HG02642 (cell line): ENCODE results near the gene ASPSCR1.
"Not testable (repeated sequence)": the region's sequence is repeated elsewhere in the genome, so short reads cannot be mapped to it uniquely, and the experiment has no call there.

Source experiments
- ATAC-seq: cut with Tn5 transposase; IDR thresholded peaks from one replicate; pipeline ENCODE4 v1.9.1; 2021; ENCODE audit warnings: mild to moderate bottlenecking; ENCODE audit not compliant: unreplicated experiment, poor library complexity

Gene ASPSCR1

GRCh38 chr17:81980122-81980521 lies 2.7 kb downstream of the ASPSCR1 start:
- ATAC-seq: no peak

DNA sequence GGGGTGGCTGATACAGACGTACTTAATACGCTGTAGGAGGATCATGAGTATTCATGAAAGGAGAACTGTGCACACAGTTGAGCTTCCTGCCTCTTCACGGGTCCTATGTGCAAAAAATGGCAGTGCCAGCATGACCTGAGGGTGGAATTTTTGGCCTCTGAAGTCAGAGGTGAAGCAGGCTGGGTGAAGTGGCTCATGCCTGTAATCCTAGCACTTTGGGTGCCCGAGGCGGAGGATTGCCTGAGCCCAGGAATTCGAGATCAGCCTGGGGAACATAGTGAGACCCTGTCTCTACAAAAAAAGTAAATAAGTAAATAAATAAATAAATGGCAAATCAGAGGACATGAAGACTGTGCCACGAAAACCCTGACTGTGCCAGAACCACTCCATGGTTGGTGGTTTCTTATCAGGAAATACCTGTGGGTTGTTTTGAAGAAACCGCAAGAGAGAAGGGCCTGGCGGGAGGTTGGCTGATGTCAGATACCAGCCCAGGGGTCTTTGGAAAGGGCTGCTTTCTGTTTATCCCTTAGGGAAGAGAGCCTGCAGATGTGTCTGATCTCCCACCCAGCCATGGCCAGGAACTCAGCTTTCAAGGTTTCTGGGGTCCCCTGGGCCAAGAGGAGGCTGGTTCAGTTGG lies 3.4 kb downstream of the ASPSCR1 start:
- ATAC-seq: no peak

DNA sequence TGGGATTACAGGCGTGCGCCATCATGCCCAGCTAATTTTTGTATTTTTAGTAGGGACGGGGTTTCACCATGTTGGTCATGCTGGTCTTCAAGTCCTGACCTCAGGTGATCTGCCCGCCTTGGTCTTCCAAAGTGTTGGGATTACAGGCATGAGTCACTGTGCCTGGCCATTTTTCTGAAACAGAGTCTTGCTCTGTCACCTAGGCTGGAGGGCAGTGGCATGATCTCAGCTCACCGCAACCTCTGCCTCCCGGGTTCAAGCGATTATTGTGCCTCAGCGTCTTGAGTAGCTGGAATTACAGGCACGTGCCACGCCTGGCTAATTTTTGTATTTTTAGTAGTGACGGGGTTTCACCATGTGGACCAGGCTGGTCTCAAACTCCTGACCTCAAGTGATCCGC lies 4.1 kb downstream of the ASPSCR1 start:
- ATAC-seq: not testable (repeated sequence)

DNA sequence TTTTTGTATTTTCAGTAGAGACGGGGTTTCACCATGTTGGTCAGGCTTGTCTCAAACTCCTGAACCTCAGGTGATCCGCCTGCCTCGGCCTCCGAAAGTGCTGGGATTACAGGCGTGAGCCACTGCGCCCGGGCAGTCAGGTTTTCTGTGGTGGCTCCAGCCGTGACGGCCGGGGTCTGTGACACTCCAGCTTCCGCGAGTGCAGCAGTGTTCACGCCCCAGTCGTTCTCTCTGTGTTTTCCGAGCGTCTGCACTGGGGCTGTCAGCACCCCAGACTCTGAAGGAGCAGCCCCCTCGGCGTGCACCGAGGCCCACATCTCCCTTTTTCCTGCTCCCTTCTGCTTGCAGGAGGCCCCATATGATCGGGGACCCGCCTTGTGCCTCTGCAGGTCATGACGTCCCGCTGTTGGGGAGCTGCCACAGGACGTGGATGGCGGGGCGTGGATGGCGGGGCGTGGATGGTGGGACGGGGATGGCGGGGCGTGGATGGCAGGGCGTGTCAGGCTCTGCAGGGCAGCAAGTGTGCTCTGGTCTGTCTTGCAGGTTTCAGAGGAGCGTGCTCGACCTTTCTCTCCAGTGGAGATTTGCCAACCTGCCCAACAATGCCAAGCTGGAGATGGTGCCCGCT lies 5.7 kb downstream of the ASPSCR1 start:
- no peak for ATAC-seq

DNA sequence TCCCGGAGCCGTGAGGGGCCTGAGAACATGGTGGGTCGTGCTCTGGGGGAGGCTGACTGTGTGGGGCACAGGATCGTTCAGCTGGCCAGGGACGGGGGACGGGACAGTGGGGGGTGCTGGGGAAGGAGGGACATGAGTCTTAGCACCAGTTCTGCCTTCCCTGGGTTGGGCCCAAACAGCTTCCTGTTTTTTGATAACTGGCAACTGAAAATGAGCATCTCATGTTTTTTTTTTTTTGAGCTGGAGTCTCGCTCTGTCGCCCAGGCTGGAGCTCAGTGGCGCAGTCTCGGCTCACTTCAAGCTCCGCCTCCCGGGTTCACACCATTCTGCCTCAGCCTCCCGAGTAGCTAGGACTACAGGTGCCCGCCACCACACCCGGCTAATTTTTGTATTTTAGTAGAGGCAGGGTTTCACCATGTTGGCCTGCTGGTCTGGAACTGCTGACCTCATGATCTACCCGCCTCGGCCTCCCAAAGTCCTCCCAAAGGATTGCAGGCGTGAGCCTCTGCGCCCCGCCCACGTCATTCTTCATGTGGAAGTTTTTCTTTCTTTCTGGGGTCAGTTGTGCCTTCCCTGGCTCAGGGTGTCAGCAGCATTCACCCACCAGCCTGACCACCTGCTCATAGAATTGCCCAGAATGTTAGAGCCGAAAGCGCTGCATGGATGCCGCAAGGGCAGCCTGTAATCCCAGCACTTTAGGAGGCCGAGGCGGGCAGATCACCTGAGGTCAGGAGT lies 6.4 kb downstream of the ASPSCR1 start:
- no peak for ATAC-seq

DNA sequence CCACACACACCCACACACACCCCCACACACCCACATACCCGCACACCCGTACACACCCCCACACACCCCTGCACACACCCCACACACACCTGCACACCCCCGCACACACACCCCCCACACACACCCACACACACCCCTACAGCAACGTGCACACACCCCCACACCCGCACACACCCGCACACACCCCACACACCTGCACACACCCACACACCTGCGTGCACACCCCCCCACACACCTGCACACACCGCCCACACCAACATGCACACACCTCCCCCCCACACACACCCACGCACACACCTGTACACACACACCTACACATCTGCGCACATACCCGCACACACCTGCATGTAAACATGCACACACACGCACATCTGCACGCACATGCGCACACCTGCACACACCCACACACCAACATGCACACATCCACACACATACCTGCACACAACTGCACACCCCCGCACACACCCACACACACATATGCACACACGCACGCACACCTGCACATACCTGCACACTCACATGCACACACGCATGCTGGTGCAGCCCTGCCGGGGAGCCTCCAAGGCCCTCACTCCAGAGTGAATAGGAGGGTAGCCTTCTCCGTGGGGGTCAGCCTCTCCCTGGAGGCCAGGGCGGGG lies 7.5 kb downstream of the ASPSCR1 start:
- no peak for ATAC-seq

- no peak for ATAC-seq
These were observed 9.2 kb downstream of the ASPSCR1 start for GRCh38 chr17:81986606-81987005.

GRCh38 chr17:81987161-81987770 lies 9.8 kb downstream of the ASPSCR1 start:
- ATAC-seq: no peak

DNA sequence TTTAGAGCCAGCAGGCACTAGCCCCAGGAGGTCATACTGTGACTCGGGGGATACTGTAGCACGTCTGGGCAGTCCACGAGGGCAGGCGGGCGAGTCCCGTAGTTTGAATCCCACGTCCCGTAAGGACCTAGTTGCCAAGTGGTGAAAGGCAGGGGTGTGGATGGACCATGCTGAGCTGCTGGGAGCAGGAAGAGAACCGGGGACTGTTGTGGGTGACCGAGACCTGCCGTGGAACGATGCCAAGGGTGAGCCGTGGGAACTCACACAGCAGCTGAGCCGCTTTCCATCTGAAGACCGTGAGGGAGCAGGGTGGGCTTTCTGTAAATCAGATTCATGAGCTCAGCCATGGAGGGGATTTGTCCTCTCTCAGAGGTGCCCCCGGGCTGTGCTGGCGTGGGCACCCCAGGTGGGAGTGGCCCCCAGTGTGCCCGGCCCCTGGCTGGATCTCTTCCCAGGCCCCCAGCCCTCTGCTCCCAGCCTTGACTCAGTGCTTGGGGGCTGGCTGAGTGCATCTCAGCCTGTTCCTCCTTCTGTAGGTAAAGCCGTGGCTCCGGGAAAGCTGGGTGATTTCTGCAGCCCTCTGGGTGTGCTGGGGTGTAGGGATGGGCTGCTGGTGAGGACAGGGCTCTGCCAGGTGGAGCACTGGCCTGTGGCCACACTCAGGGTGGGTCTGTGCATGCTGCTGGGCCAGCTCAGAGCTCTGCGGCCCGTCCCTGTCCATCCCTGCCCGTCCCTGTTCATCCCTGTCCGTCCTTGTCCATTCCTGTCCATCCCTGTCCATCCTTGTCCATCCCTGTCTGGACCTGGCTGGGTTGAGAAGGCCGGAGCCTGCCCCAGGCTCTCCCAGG lies 13.6 kb downstream of the ASPSCR1 start:
- ATAC-seq: no peak

DNA sequence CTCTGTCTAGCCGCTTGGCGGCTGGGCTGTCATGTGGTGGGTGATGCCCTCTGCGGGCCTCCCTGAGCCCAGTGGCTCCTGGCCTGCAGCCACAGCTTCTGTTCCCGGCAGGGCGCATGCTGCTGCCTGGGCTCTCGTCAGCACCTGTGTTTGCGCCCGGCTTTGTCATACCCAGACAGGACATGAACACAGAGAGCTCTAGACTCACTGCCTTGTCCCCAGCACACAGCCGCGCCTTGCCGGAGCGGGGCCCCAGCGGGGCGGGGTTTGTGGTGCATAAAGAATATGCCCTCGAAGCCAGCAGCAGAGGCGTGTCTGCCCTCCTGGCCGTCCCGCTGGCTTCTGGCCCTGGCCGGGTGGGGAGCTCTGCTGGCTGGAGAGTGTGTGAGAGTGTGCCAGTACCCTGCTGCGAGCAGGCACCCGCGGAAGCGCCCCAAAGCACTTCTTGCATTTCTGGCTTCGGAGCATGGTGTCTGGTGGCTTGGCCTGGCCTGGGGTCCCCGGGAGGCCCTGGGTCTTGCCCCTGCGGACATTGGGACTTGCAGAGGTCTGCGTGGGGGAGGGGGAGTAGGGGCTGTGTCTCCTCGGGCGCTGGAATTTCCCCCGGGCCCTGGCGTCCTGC lies 14.4 kb downstream of the ASPSCR1 start:
- ATAC-seq: no peak

DNA sequence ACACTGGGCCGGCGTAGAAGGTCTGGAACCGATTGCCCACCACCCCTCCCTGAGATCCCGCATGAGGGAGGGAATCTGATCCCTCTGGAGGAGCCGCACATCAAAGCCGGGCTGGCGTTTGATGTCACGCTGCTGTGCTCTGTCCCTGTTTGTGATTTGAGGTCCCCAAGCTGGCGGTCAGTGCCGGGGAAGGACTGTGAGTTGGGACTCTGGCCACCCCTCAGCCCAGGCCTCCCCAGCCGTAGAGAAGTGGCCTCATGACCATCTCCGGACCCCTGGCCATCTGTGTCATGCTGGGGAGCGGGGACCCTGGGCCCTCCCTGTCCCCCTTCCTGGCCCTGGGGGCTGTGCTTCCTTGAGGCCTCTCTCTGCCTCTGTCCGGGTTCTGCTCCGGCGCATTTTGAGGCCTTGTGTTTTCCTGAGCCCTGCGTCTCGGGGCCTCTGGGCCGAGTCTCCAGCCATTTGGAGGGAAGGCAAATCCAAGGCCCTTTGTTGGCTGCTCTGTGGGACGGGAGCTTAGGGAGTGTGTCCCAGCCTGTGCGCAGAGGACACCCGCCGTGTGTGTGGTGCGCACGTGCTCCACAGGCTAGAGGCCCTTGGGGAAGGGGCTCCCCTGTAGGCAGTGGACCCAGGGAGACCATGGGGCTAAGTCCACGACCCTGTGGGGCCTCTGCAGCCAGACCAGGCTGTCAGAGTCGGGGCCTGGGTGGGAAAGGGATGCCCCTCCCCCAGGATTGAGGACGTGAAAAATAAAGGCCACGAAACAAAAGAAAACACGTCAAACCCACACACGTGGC lies 15.1 kb downstream of the ASPSCR1 start:
- no peak for ATAC-seq

DNA sequence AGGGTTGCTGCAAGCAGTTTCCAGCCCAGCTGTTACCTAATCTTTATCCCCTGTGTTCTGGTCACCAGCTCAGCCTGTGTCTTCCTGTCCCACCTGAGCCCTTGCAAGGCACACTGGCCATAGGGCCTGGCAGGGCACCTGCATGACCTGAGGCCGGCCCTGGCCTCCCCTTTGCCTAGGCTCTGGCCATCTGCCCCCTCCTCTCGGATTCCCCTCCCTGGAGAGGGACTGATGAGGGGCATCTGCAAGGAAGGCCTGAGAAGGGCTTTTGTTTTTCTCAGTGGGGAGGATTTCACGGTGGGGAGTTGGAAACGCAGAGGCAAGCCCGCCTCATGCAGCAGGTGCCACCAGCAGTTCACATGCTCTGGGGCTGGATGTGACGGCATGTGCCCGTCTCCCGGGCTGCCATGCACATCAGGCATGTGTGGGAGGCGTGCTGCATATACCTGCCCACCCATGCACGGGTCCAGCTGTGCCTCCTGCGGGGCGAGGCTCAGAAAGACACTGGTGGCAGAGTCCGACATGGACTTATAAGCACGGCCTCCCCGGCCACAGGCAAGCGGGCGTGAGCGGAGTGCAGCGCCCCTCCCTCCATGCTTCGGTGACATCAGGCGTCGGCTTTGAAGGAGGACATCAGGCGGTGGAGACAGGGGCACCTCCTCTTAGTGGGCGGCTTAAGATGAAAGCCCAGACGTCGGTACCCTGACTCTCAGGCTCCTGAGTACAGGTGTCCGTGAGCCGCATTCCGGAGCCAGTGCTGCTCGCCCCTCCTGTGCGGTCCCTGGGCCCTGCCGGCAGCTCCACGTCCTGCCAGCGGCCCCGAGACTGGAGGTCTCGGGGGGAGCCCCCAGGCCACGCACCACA lies 16.5 kb downstream of the ASPSCR1 start:
- ATAC-seq: no peak

DNA sequence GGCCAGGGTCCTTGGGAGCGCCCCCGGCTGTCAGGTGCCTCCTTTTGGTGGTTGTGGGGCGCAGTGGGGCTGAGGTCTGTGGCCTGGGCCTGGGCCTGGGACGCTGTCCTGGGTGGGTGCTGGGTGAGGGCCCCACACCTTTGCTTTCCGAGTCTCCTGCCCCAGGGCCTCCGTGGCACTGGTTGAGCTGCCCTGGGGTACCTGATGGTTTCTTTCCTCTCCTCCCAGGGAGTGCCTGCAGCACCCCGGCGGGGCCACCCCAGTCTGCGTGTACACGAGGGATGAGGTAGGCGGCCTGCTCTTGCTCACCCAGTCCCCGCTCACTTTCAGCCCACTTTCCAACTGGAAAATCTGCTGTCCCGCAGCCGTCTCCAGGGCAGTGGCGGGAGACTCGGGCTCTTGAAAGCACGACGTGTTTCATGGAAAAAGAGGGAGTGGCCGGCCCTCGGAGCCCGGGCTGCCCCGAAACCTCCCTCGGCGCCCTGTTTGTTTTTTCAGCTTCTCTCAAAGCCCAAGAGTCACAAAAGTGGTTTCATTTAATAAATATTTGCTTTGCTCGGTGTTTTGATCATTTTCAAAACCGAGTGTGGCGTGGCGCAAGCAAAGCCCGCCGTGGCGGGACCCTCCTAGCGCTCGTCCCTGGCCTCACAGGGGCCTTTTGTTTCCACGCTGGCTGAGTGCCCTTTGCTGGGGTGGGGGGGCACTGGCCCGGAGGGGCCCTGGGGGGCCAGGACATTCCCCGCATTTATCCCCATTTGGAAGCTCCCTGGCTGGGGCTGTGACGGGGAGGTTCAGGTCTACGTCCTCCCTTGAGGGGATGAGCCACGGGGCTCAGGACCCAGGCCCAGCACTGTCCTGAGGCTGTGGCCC lies 17.4 kb downstream of the ASPSCR1 start:
- ATAC-seq: no peak

DNA sequence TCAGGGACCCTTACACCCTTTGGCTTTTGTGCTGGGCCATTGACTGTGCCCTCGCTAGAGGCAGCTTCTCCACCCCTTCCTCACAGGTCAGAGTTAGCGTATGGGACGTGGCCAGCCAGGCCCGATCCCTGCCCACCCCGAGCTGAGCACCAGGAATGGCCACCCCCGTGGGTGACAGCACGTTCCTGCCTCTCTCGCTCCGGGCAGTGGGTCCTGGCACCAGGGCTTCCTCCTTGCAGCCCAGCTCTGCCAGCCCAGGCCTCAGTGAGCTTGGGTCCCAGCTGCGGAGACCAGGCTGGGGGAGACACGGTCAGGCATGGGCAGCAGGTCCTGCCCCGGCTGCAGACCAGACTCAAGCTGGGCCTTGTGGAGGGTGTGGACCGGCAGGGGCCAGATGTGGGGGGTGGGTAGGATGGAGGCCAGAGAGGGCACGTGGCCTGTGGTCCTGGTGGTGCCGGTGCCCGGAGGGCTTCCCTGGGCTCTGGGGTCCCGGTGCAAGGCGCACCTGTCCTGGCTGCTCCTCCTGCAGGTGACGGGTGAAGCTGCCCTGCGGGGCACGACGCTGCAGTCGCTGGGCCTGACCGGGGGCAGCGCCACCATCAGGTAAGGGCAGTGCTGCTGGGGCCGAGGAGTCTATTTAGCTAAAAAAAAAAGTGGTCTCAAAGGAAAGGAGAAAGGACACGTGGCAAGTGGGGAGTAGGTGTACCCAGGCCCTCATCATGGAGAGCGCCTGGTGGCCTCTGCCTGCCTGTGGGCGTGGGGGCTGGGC lies 18.2 kb downstream of the ASPSCR1 start:
- ATAC-seq: no peak

DNA sequence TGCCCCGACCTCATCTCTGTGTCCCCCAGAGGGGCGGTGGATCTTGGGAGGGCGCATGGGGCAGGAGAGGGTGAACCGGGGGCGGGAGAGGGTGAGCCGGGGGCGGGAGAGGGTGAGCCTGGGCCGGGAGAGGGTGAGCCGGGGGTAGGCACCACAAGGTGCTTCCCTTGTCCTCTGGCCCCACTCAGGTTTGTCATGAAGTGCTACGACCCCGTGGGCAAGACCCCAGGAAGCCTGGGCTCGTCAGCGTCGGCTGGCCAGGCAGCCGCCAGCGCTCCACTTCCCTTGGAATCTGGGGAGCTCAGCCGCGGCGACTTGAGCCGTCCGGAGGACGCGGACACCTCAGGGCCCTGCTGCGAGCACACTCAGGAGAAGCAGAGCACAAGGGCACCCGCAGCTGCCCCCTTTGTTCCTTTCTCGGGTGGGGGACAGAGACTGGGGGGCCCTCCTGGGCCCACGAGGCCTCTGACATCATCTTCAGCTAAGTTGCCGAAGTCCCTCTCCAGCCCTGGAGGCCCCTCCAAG lies 18.9 kb downstream of the ASPSCR1 start:
- no peak for ATAC-seq
